HEK293 (cell line): ENCODE data around the gene P2RY13.

Source experiments
- CTCF ChIA-PET: fragments of 350-600 bp; formaldehyde crosslinking; extraction: SDS; loops from one replicate; lab custom pipeline; 2021; ENCODE audit warnings: antibody characterized with exemption; lab: Yijun Ruan, JAX
- POLR2A ChIA-PET: fragments of 300-600 bp; formaldehyde crosslinking; extraction: SDS; loops from one replicate; lab custom pipeline; 2020; ENCODE audit warnings: antibody characterized with exemption, inconsistent platforms; lab: Yijun Ruan, JAX
- H3K27ac ChIP-seq: fragments of 200-500 bp; sonication (Bioruptor generic); 2 replicates; pipeline ENCODE4 v1.5.1; 2014; ENCODE audit warnings: low read depth, low read length, control low read depth, inconsistent platforms; ENCODE audit errors: extremely low read depth
- H3K36me3 ChIP-seq, 2 experiments: fragments of 200-500 bp in 1 of 2; sonication (Bioruptor generic) in 1 of 2; 1 replicate in 1 of 2; 2 replicates in 1 of 2; pipeline ENCODE4 v1.5.1; 2014 to 2017; ENCODE audit warnings: inconsistent platforms in 2 of 2, low read length in 2 of 2; ENCODE audit not compliant: control insufficient read depth in 2 of 2, insufficient read depth in 1 of 2
- H3K4me1 ChIP-seq: fragments of 200-500 bp; sonication (Bioruptor generic); 2 replicates; pipeline ENCODE4 v1.5.1; 2014; ENCODE audit warnings: mild to moderate bottlenecking, low read length, inconsistent platforms; ENCODE audit not compliant: control insufficient read depth, insufficient read depth
- H3K4me3 ChIP-seq: 2 replicates; pipeline ENCODE4 v1.5.1; 2011; ENCODE audit warnings: low read depth, mild to moderate bottlenecking, control low read depth, low read length, moderate library complexity
- H3K9me3 ChIP-seq: fragments of 200-500 bp; sonication (Bioruptor generic); 2 replicates; pipeline ENCODE4 v1.5.1; 2014; ENCODE audit warnings: low read depth, low read length, inconsistent platforms; ENCODE audit not compliant: control insufficient read depth, insufficient read depth
- ELK4 ChIP-seq: IDR thresholded peaks from 2 replicates; pipeline ENCODE4 v1.6.1; 2011; ENCODE audit warnings: mild to moderate bottlenecking, low read depth, low read length, borderline replicate concordance
- HOXD13 ChIP-seq: sonication (generic); formaldehyde crosslinking; IDR thresholded peaks from 2 replicates; pipeline ENCODE4 v1.8.0; 2022; ENCODE audit warnings: missing genetic modification reagents, borderline replicate concordance
- IKZF3 ChIP-seq: fragments of 450-650 bp; IDR thresholded peaks from 2 replicates; pipeline ENCODE4 v1.5.0; 2018; ENCODE audit warnings: missing biosample characterization, mild to moderate bottlenecking, missing genetic modification characterization, moderate library complexity
- KLF10 ChIP-seq: fragments of 450-650 bp; IDR thresholded peaks from 2 replicates; pipeline ENCODE4 v1.5.1; 2018; ENCODE audit warnings: missing biosample characterization, mild to moderate bottlenecking, missing genetic modification characterization
- TCF7L2 ChIP-seq: IDR thresholded peaks from 2 replicates; pipeline ENCODE4 v1.6.1; 2011; ENCODE audit warnings: low read depth, mild to moderate bottlenecking, inconsistent platforms, low read length, moderate library complexity, borderline replicate concordance
- TRIM28 ChIP-seq: IDR thresholded peaks from 2 replicates; pipeline ENCODE4 v1.6.1; 2011; ENCODE audit warnings: low read length, control low read depth, borderline replicate concordance
- WT1 ChIP-seq: fragments of 450-650 bp; formaldehyde crosslinking; IDR thresholded peaks from 2 replicates; pipeline ENCODE4 v1.5.1; 2016; ENCODE audit warnings: missing biosample characterization, missing genetic modification characterization
- ZBTB26 ChIP-seq: fragments of 450-650 bp; formaldehyde crosslinking; optimal IDR thresholded peaks from 2 replicates; pipeline ENCODE3; 2016; ENCODE audit warnings: missing biosample characterization, mild to moderate bottlenecking, missing genetic modification characterization
- ZBTB48 ChIP-seq: fragments of 450-650 bp; formaldehyde crosslinking; IDR thresholded peaks from 2 replicates; pipeline ENCODE4 v1.5.1; 2016; ENCODE audit warnings: missing biosample characterization, missing genetic modification characterization
- ZBTB6 ChIP-seq: fragments of 450-650 bp; formaldehyde crosslinking; IDR thresholded peaks from 2 replicates; pipeline ENCODE4 v1.5.1; 2017; ENCODE audit warnings: missing biosample characterization, missing genetic modification characterization
- ZNF138 ChIP-seq: fragments of 450-650 bp; formaldehyde crosslinking; IDR thresholded peaks from 2 replicates; pipeline ENCODE4 v1.5.1; 2016; ENCODE audit warnings: missing biosample characterization, missing genetic modification characterization, borderline replicate concordance
- ZNF140 ChIP-seq: fragments of 450-650 bp; formaldehyde crosslinking; IDR thresholded peaks from 2 replicates; pipeline ENCODE4 v1.5.1; 2016; ENCODE audit warnings: missing biosample characterization, missing genetic modification characterization
- ZNF23 ChIP-seq: fragments of 450-650 bp; formaldehyde crosslinking; IDR thresholded peaks from 2 replicates; pipeline ENCODE4 v1.5.1; 2016; ENCODE audit warnings: missing biosample characterization, missing genetic modification characterization, borderline replicate concordance
- ZNF37A ChIP-seq: fragments of 450-650 bp; IDR thresholded peaks from 2 replicates; pipeline ENCODE4 v1.5.1; 2018; ENCODE audit warnings: missing biosample characterization, missing genetic modification characterization
- ZNF423 ChIP-seq: fragments of 450-650 bp; formaldehyde crosslinking; IDR thresholded peaks from 2 replicates; pipeline ENCODE4 v1.5.1; 2016; ENCODE audit warnings: missing biosample characterization, missing genetic modification characterization
- ZNF473 ChIP-seq: fragments of 450-650 bp; formaldehyde crosslinking; IDR thresholded peaks from 2 replicates; pipeline ENCODE4 v1.5.1; 2017; ENCODE audit warnings: missing biosample characterization, missing genetic modification characterization
- ZNF488 ChIP-seq: fragments of 450-650 bp; formaldehyde crosslinking; IDR thresholded peaks from 2 replicates; pipeline ENCODE4 v1.5.1; 2016; ENCODE audit warnings: missing biosample characterization, missing genetic modification characterization
- ZNF521 ChIP-seq: fragments of 450-650 bp; formaldehyde crosslinking; IDR thresholded peaks from 2 replicates; pipeline ENCODE4 v1.5.1; 2017; ENCODE audit warnings: missing biosample characterization, mild to moderate bottlenecking, missing genetic modification characterization
- ZNF529 ChIP-seq: fragments of 450-650 bp; formaldehyde crosslinking; IDR thresholded peaks from 2 replicates; pipeline ENCODE4 v1.5.1; 2017; ENCODE audit warnings: missing genetic modification characterization, missing biosample characterization; ENCODE audit not compliant: insufficient replicate concordance
- ZNF621 ChIP-seq: fragments of 450-650 bp; formaldehyde crosslinking; IDR thresholded peaks from 2 replicates; pipeline ENCODE4 v1.5.1; 2017; ENCODE audit warnings: missing biosample characterization, missing genetic modification characterization
- ZNF629 ChIP-seq: fragments of 450-650 bp; formaldehyde crosslinking; IDR thresholded peaks from 2 replicates; pipeline ENCODE4 v1.5.1; 2017; ENCODE audit warnings: missing biosample characterization, missing genetic modification characterization
- ZNF692 ChIP-seq: fragments of 450-650 bp; formaldehyde crosslinking; IDR thresholded peaks from 2 replicates; pipeline ENCODE4 v1.5.1; 2016; ENCODE audit warnings: missing biosample characterization, missing genetic modification characterization
- ZNF792 ChIP-seq: fragments of 450-650 bp; formaldehyde crosslinking; IDR thresholded peaks from 2 replicates; pipeline ENCODE4 v1.5.1; 2016; ENCODE audit warnings: missing biosample characterization, missing genetic modification characterization

P2RY13 gene

GRCh38 chr3:151347432-151347831, 18.1 kb upstream of the P2RY13 start (continued):
- no peak for TF ChIP-seq ZNF488
- no peak for TF ChIP-seq ZNF473
- TF ChIP-seq ZNF692 (tag by site-specific recombination), result no peak
- no peak for TF ChIP-seq WT1 (tag by site-specific recombination)
- no peak for TF ChIP-seq ZNF423 (tag by site-specific recombination)
- no peak for TF ChIP-seq TCF7L2
- no peak for TF ChIP-seq ZBTB48 (tag by site-specific recombination)

- Histone ChIP-seq H3K4me1 (no peaks in the 10 kb centered on the region), H3K9me3 (no peaks in the 10 kb centered on the region), H3K36me3 (no peaks in the 10 kb centered on the region), H3K4me3 (no peak overlapping the region), H3K27ac (no peak overlapping the region)
- no peak for TF ChIP-seq ZNF37A (tag by site-specific recombination)
- TF ChIP-seq HOXD13, result no peak
- no peak for TF ChIP-seq ZNF621 (tag by site-specific recombination)
- TF ChIP-seq ZNF473, result no peak
- TF ChIP-seq ZNF138 (tag by site-specific recombination), result no peak
- TF ChIP-seq ZNF529 (tag by site-specific recombination), result no peak
- no peak for TF ChIP-seq ZBTB6 (tag by site-specific recombination)
- no peak for TF ChIP-seq ZNF521 (tag by site-specific recombination)
- no peak for TF ChIP-seq ZBTB26 (tag by site-specific recombination)
- no peak for TF ChIP-seq KLF10 (tag by site-specific recombination)
- no peak for TF ChIP-seq ZNF629 (tag by site-specific recombination)
- TF ChIP-seq TRIM28, result no peak
- TF ChIP-seq ELK4, result no peak
- no peak for TF ChIP-seq ZNF140
- TF ChIP-seq ZNF792 (tag by site-specific recombination), result no peak
- TF ChIP-seq IKZF3 (tag by site-specific recombination), result no peak
- TF ChIP-seq ZNF23, result no peak
- CTCF ChIA-PET, result interaction anchor here (0.6 to 0.7 kb wide), 3 partner anchors 17 to 1043 kb away, joined by 3 to 5 read pairs (median 3); partner anchors contain the start of gene P2RY13
- POLR2A ChIA-PET, result no interaction called here
Observed at GRCh38 chr3:151346292-151346691, 16.9 kb upstream of the P2RY13 start.
